Pons (tissue), 1 donor: ENCODE results near the gene SPANXA2.
"Not testable (repeated sequence)": the region's sequence is repeated elsewhere in the genome, so short reads cannot be mapped to it uniquely, and the experiment has no call there.

ENCODE experiments used
- DNase-seq: peaks from one replicate; pipeline ENCODE4 v3.0.0-alpha.2; 2016; ENCODE audit warnings: low spot score

SPANXA2 gene, protein sequence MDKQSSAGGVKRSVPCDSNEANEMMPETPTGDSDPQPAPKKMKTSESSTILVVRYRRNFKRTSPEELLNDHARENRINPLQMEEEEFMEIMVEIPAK

DNA sequence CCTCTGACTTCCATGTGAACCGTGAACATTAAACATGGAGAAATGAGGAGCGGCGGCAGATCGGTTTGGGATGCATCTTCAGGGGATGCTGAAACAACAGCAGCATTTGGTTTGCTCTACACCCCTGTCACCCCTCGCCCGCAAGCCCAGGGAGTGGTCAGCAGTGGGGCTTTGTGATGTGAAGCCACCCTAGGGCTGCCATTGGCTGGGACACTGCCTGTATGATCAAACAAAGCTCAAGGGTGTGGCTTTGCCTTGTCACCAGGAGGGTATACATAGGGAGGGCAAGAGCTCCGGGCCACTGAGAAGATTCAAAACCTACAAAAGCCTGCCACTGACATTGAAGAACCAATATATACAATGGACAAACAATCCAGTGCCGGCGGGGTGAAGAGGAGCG, at the start of gene SPANXA2:
SPANXA2 (plus strand) TSS at position 301 of the 400 bp plus-strand sequence; CDS start at position 361, 60 bp downstream.
- not testable (repeated sequence) for DNase-seq

DNA sequence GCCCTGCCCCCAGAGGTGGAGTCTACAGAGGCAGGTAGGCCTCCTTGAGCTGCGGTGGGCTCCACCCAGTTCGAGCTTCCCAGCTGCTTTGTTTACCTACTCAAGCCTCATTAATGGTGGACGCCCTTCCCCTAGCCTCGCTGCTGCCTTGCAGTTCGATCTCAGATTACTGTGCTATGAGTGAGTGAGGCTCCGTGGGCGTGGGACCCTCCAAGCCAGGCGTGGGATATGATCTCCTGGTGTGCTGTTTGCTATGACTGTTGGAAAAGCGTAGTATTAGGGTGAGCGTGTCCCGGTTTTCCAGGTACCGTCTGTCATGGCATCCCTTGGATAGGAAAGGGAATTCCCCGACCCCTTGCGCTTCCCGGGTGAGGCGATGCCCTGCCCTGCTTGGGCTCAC, 47.0 kb upstream of the SPANXA2 start:
- not testable (repeated sequence) for DNase-seq

DNA sequence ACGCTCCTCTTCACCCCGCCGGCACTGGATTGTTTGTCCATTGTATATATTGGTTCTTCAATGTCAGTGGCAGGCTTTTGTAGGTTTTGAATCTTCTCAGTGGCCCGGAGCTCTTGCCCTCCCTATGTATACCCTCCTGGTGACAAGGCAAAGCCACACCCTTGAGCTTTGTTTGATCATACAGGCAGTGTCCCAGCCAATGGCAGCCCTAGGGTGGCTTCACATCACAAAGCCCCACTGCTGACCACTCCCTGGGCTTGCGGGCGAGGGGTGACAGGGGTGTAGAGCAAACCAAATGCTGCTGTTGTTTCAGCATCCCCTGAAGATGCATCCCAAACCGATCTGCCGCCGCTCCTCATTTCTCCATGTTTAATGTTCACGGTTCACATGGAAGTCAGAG, 4.9 kb upstream of the SPANXA2 start, which contains the start of gene SPANXA1:
SPANXA1 (minus strand) TSS at position 101 of the 400 bp plus-strand sequence; CDS start at position 41, 60 bp downstream.
- DNase-seq, result not testable (repeated sequence)

DNA sequence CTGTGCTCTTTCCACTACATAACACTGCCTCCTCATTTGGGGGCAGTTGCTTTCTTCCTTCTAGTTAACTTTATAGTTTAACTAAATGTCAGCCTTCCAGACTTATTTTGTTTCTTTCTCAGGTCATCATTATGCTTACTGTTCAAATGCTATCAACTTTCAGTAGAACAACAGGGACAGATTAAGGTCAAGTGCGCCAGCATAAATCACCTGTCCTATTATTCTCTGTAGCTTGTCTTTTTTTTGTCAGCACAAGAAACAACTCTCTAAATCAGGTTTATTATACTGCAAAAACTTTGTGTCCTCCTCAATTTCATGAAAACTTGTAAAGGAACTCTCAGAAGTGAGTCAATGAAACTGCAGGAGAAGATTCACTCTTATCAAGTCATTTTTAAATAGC, 19.6 kb downstream of the SPANXA2 start:
- DNase-seq, result no peak

DNA sequence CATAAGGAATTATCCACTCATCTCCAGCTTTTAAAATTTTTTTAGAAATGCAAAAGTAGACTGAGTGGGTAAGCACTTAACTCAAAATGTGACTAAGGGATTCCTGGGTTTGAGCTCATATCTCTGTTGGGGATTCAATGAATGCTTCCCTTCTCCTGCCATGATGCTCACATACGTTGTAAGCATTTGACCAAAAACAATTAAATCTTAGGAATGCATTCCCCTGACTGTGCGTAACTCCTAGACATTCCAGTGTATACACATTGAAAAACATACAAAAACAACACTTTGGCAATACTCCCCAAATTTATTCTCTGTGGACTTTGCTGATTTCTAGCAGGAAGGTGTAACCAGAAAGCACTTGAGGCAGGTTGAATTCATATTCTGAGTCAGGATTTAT, 29.8 kb downstream of the SPANXA2 start:
- no peak for DNase-seq

DNA sequence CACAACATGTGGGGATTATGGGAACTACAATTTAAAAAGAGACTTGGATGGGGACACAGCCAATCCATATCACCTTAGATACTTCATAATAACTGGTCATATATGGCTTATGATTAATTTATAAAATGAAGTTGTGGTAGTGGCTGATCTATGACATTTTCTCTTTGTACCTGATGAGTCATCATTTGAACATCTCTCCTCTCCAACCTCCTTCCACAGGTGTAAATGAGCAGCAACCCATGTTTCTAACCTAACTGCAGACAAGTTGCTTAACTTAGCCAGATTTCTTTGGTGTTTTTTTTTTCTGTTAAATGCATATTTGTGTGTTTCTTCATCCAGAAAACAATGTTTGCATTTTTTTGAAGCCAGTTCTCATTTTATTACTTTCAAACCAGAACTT, 42.6 kb downstream of the SPANXA2 start:
- DNase-seq, result no peak

DNA sequence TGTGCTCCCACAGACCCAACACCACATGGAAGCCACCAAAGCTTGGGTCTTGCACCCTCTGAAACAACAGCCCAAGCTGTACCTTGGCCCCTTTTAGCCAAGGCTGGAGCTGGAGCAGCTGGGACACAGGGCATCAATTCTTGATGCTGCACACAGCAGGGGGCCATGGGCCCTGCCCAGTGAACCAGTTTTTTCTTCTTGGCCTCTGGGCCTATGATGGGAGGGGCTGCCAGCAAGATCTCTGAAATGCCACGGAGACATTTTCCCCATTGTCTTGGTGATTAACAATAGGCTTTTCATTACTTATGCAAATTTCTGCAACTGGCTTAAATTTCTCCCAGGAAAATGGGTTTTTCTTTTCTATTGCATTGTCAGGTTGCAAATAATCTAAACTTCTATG, 49.0 kb downstream of the SPANXA2 start:
- DNase-seq, result peak; percentile 57
